Skin epidermis (tissue), 12 donors: ENCODE measurements around the gene GRIN2A.
A peak's percentile ranks its signal among the peaks of the same experiment; 100 is the strongest.

ENCODE experiments used
- H3K27ac ChIP-seq, 21 experiments: fragments of 200-600 bp; sonication (generic) in 11 of 21; one replicate each; pipeline ENCODE4 v1.5.0; 2020; ENCODE audit warnings: mild to moderate bottlenecking in 3 of 21, inconsistent platforms in 2 of 21, moderate library complexity in 2 of 21
- H3K4me3 ChIP-seq, 7 experiments: fragments of 200-600 bp; sonication (generic) in 2 of 7; one replicate each; pipeline ENCODE4 v1.5.0; 2020; ENCODE audit warnings: inconsistent platforms in 2 of 7, mild to moderate bottlenecking in 2 of 7, moderate library complexity in 1 of 7

GRIN2A gene

DNA sequence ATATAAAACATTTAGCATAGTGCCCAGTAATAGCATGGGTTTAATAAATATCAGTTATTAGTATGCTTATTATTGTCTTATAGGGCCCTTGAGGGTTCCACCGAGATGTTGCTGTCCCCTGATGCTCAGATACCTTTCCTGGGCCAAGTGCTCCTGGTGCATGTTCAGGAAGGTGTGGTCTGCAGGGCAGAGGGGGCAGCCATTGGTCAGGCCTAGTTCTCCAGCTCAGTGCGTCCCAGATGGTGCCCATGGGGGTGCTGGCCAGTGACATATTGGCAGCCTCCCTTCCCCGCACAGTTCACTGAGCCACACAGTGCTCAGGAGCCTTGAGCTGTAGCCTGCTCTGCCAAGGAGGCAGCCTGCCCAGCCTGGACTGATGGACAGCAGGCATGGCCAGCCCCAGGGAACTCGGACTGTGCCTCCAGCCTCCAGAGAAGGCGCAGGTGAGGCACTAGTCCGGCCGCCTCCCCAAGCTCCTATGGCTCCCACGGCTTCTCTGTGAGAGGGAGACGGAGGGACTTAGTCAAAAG is 7.7 kb upstream of the GRIN2A start:
- Histone ChIP-seq H3K27ac (no peak overlapping the region), H3K4me3 (no peak overlapping the region)

- no peak overlapping the region for H3K4me3 ChIP-seq
- no peak overlapping the region for H3K27ac ChIP-seq
Measured at GRCh38 chr16:10188236-10188635, 6.0 kb upstream of the GRIN2A start.

GRCh38 chr16:10181196-10182162 is 749 bp downstream of the GRIN2A start:
- Histone ChIP-seq H3K4me3 (peak overlapping the region in 2 of 7 experiments; percentile 6 to 33), H3K27ac (no peak overlapping the region)

- no peak overlapping the region for H3K27ac ChIP-seq
- peak overlapping the region in 1 of 7 experiments; percentile 33 for H3K4me3 ChIP-seq
Measured at GRCh38 chr16:10180771-10181163, 1.5 kb downstream of the GRIN2A start.

DNA sequence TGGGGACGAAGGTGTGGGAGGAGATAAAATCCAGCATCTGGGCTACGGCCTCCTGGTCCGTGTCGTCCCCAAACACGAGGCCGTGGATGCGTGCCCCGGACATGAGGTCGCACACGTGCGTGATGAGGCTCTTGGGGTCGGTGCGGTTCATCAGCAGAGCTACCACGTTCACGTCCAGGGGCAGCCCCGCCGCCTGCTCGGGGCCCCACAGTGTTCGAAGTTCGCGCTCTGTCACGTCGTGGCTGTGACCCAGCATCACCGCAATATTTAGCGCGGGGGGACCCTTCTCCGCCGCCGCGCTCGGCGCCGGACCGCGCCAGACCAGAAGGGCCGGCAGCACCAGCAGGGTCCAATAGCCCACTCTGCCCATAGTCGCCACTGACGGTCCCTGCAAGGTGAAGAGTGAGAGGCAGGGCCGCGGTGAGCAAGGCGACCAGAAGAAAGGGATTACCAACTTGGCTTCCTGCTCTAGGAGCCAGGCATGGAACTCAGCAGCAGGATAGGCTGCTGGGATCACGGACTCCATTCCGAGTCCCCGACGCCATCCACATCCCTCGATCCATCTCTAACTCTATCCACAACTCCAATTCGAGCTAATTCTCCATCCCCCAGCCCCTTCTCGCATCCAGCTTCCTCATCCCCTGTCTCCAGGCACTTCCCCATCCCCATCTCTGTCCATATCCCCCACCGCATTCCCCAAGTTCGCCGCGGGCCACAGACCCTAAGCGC is 2.0 kb downstream of the GRIN2A start:
- H3K4me3 ChIP-seq: no peak overlapping the region
- no peak overlapping the region for H3K27ac ChIP-seq

- no peak overlapping the region for H3K27ac ChIP-seq
Measured at GRCh38 chr16:10178526-10178925, 3.7 kb downstream of the GRIN2A start.

DNA sequence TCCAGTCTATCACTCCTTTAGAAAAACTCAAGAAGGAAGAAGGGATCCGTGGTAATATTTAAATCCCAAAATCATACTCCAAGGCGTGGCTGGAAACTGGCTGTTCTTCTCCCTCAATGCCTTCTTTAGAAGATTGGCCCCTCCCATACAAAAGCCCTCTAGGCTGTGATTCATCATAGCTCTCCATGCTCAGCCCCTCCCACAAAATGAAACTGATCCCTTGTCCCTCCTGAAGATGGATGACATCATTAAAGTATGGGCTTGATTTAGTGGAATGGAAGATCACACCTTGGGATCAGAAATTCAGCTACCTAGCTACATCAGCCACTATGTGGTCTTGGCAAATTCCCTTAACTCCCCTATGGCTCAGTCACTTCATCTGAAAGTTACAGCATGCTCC is 4.1 kb downstream of the GRIN2A start:
- no peak overlapping the region for H3K4me3 ChIP-seq
- H3K27ac ChIP-seq: no peak overlapping the region

More at GRCh38 chr16:10178526-10178925, 3.7 kb downstream of the GRIN2A start:
- H3K4me3 ChIP-seq: no peak overlapping the region

- Histone ChIP-seq H3K27ac (no peak overlapping the region), H3K4me3 (no peak overlapping the region)
Measured at GRCh38 chr16:10172848-10173655, 9.2 kb downstream of the GRIN2A start.

DNA sequence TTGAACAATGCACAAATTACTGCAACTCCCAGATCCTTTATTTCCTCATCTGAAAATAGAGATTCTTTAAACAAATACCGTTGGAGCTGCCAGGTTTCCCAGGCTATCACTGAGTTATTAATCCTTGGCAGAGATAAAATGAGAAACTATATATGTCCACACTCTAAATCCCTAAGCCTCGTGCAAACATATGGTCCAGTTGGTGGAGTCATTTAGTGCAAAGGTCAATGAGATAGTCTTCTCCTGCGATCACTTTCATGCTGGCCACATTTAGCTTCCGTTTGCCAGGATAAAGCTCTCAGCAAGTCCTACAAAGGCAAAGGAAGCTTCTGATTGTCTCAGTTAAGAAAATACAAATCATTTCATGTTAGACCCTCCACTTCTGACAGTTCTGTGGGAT is 11.0 kb downstream of the GRIN2A start:
- no peak overlapping the region for H3K4me3 ChIP-seq
- no peak overlapping the region for H3K27ac ChIP-seq

GRCh38 chr16:10169904-10170410 is 12.3 kb downstream of the GRIN2A start:
- Histone ChIP-seq H3K27ac (no peak overlapping the region), H3K4me3 (no peak overlapping the region)

GRCh38 chr16:10169031-10169430 is 13.2 kb downstream of the GRIN2A start:
- Histone ChIP-seq H3K4me3 (no peak overlapping the region), H3K27ac (no peak overlapping the region)

DNA sequence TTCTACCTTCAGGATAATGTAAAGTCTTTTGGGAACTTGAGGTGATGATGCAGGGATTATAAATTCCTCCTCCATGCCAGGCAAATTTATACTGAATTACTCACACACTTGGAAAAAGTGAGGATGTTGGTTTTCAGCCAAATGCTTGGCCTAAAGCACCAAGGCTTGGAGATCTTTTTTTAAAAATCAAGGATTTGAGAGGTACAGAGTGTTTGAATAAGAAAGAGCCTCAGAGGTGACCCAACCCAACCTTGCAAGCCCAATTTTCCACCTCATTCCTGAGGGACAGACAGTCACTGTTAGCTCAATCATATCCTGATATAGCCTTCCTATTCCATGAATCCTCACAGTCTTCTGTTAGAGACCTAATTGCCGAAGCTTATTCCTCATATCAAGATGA is 14.0 kb downstream of the GRIN2A start:
- H3K4me3 ChIP-seq: no peak overlapping the region
- H3K27ac ChIP-seq: no peak overlapping the region

DNA sequence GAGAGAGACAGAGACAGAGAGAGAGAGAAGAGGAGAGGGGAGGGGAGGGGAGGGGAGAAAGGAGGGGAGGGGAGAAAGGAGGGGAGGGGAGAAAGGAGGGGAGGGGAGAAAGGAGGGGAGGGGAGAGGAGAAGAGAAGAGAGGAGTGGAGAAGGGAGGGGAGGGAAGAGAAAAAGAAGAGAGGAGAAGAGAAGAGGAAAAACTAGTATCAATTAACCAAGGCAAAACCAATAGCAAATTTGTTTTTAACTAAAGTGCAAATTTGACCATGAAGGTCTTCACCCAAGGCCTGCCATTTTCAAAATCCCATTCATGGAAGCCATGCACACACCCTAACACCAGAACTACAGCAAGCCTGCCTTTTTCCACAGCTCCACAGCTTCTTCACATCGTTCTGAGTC is 16.6 kb downstream of the GRIN2A start:
- Histone ChIP-seq H3K4me3 (no peak overlapping the region), H3K27ac (no peak overlapping the region)

DNA sequence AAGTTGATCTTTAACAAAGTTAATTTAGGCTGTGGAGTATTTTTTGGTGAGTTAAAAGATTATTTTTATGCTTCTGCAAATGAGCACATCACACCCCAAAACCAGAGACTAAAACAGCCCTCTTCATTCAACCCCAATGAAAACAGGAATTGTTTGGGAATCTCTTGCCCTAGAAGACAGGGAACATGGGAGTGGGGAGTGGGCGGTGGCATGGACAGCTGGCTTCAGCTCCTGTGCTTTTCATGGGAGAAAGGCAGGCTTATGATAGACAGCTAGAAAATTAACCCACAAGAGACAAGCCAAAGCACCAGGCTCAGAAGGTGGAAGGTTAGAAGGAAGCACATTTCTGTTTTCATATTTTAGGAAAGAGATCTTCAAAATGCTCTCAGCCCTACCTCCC is 19.2 kb downstream of the GRIN2A start:
- no peak overlapping the region for H3K27ac ChIP-seq
- H3K4me3 ChIP-seq: no peak overlapping the region

DNA sequence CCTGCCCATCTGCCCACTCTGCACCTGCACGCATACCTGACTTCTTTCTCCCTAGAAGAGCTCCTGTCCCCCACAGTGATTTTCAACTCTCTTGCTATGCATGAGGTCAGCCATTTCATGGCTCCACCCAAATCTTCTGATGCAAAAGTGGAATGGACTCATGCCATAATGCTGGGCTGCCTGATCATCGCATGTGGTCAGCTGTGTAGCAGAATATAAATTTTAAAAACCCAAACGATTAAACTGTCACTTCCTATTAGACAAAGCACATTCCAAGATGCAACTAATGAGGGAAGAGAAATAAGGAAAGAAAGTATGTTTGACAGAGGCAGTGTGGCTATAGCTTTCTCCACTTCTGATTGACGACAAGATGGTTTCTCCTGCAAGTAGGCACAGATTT is 26.1 kb downstream of the GRIN2A start:
- no peak overlapping the region for H3K4me3 ChIP-seq

GRCh38 chr16:10154389-10154788 is 27.8 kb downstream of the GRIN2A start:
- no peak overlapping the region for H3K27ac ChIP-seq

More for the DNA sequence above, 26.1 kb downstream of the GRIN2A start:
- H3K27ac ChIP-seq: no peak overlapping the region

GRCh38 chr16:10153985-10154384 is 28.2 kb downstream of the GRIN2A start:
- H3K4me3 ChIP-seq: no peak overlapping the region
- H3K27ac ChIP-seq: no peak overlapping the region

More at GRCh38 chr16:10154389-10154788, 27.8 kb downstream of the GRIN2A start:
- no peak overlapping the region for H3K4me3 ChIP-seq

DNA sequence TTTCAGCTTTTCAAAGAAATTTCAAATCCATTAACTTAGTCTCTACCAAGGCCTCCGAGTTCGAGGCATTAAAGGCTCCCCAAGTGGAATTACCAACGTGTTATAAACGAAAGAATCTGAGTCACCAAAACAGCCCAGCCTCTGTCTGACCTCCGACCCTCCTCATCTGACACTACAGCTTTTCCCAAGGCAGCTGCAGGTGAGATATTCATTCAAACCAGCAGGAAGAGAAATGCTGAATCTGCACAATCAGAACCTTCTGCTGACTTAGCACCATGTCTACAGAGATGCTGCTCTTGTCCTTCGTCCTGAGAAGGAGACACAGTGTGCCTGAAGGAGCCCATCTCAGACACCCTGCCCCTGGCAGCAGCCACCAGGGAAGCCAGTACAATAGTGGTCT is 30.5 kb downstream of the GRIN2A start:
- Histone ChIP-seq H3K27ac (no peak overlapping the region), H3K4me3 (no peak overlapping the region)

- no peak overlapping the region for H3K27ac ChIP-seq
- no peak overlapping the region for H3K4me3 ChIP-seq
Measured at GRCh38 chr16:10150906-10151305, 31.3 kb downstream of the GRIN2A start.
